Measurements from ENCODE around the gene CPLANE2. TPM values are rescaled to one million over a fixed set of nuclear protein-coding genes. Genes with fewer than 3 reads are reported as not detected.

CPLANE2 gene
- total and polyA plus RNA-seq, 2 of the 4 experiments (the other 2 are of a cell fraction), result 3.2 to 5.8 TPM

GRCh38 chr1:16205334-16205671 is 31.7 kb downstream of the CPLANE2 start:
- peak overlapping the region; percentile 84 for H2AK5ac ChIP-seq (ENCODE audit: low read depth, low read length)
- in situ Hi-C loops (cut with MboI; ENCODE audit: low sequenced_read_pairs) (no loop called here), dilution Hi-C loops (cut with HindIII; ENCODE audit: low sequenced_read_pairs, unreplicated experiment) (no loop called here), intact Hi-C loops (cut with micrococcal nuclease) (loop anchor here (5.0 kb wide), 2 partner anchors 37 to 162 kb away; partner anchors contain the start of gene SZRD1)
- peak overlapping the region in 1 of 2 experiments; percentile 98; a peak in 1 of 4 replicates for H4K8ac ChIP-seq (ENCODE audit: low read depth in 2 of 2, low read length in 2 of 2)
- peak overlapping the region; percentile 97; the same call in 1 of the 2 replicates for H3K4ac ChIP-seq (ENCODE audit: low read depth, low read length)
- H2BK15ac ChIP-seq (ENCODE audit: low read depth, low read length), result no peak overlapping the region
- no peaks in the 10 kb centered on the region for H3K27me3 ChIP-seq (ENCODE audit: control insufficient read depth, insufficient read depth, low read length)
- H3K4me3 ChIP-seq (ENCODE audit: insufficient read depth, low read depth, low read length), result no peak overlapping the region
- no peak overlapping the region for H2BK120ac ChIP-seq (ENCODE audit: low read depth, low read length)
- CTCF ChIA-PET, result interaction anchor here (1.4 kb wide), 1 partner anchor 40 kb away, joined by 5 read pairs; no protein-coding TSS in a partner anchor
- peak overlapping the region; percentile 28; the same call in 1 of the 2 replicates for H4K91ac ChIP-seq (ENCODE audit: insufficient read depth, low read depth, low read length)
- POLR2A ChIA-PET (ENCODE audit: unreplicated experiment), result no interaction called here
- DNase-seq (no peak), ATAC-seq (ENCODE audit: low read depth) (no peak)
- H3K4me1 ChIP-seq (ENCODE audit: control insufficient read depth, insufficient read depth, low read length), result peaks cover 9% of the 10 kb centered on the region
- no peak overlapping the region for H2AFZ ChIP-seq (replicated peaks; ENCODE audit: low read length, poor library complexity)
- H3K14ac ChIP-seq (replicated peaks; ENCODE audit: low read depth, low read length), result no peak overlapping the region
- H4K20me1 ChIP-seq (ENCODE audit: insufficient read depth, low read length), result no peaks in the 10 kb centered on the region; the same call in 1 of the 2 replicates
- H3K36me3 ChIP-seq (ENCODE audit: control insufficient read depth, insufficient read depth, low read length), result peaks cover 2% of the 10 kb centered on the region
- no peak overlapping the region for H2BK5ac ChIP-seq (ENCODE audit: low read depth, low read length, poor library complexity, severe bottlenecking)
- no peak overlapping the region for H3K56ac ChIP-seq (ENCODE audit: extremely low read depth, insufficient read depth, low read length)
- peaks cover 7 to 21% of the 10 kb centered on the region in 2 experiments; a peak in 3 of 4 replicates for H3K79me1 ChIP-seq (ENCODE audit: low read depth in 1 of 2, low read length in 2 of 2)
- TF ChIP-seq SMC3 (IDR thresholded peaks at IDR 0.05; ENCODE audit: low read depth, low read length) (no peak), CEBPB (IDR thresholded peaks at IDR 0.05; ENCODE audit: low read depth, low read length) (no peak), USF2 (IDR thresholded peaks at IDR 0.05; ENCODE audit: low read depth, low read length) (no peak), BHLHE40 (IDR thresholded peaks at IDR 0.05; ENCODE audit: low read depth, low read length) (no peak), CHD1 (IDR thresholded peaks at IDR 0.05; ENCODE audit: low read depth, low read length) (no peak)
- H3K9me3 ChIP-seq (ENCODE audit: control insufficient read depth, insufficient read depth, low read length), result no peaks in the 10 kb centered on the region
- no peak overlapping the region for H3K18ac ChIP-seq (ENCODE audit: low read depth, low read length)
- no peak overlapping the region for H2BK20ac ChIP-seq (ENCODE audit: low read depth, low read length)
- WGBS, 2 experiments (ENCODE audit: extremely low coverage in 2 of 2, insufficient read length in 1 of 2), result 100% methylated on average over 4 of the region's 11 CpGs; no CpG with 5 or more reads in 1 of the 2 experiments
- H3K9ac ChIP-seq (ENCODE audit: low read depth, low read length), result no peak overlapping the region
- no peak overlapping the region for H3K4me2 ChIP-seq (ENCODE audit: low read depth, low read length)
- BruUV-seq (replicated peaks), result no TSS peak
- H3K27ac ChIP-seq (ENCODE audit: insufficient read depth, low read length), result no peak overlapping the region
- H4K5ac ChIP-seq (ENCODE audit: low read depth, low read length), result no peak overlapping the region
- peaks cover 6% of the 10 kb centered on the region; the same call in 1 of the 2 replicates for H3K9me1 ChIP-seq (ENCODE audit: insufficient read depth, low read length)
- H2AK9ac ChIP-seq (replicated peaks; ENCODE audit: low read depth, low read length, poor library complexity), result peak overlapping the region; percentile 60
- no peak overlapping the region for H3K23ac ChIP-seq (ENCODE audit: low read depth, low read length)

All from IMR-90 (cell line).